GM18951 (cell line): ENCODE results near the gene LRRC59.
"Not testable (repeated sequence)": the region's sequence is repeated elsewhere in the genome, so short reads cannot be mapped to it uniquely, and the experiment has no call there.

Experiments used
- POLR2A ChIP-seq: IDR thresholded peaks from 4 replicates; pipeline ENCODE4 v1.6.1; 2011; ENCODE audit warnings: mild to moderate bottlenecking; ENCODE audit not compliant: insufficient read length, insufficient read depth; ENCODE audit errors: extremely low read depth
- in situ Hi-C: fragments of 300-500 bp; cut with MboI; formaldehyde crosslinking; loops from one replicate; pipeline ENCODE4 v1.12.0; 2022; ENCODE audit warnings: low sequenced_read_pairs, mixed read lengths, inconsistent platforms; ENCODE audit not compliant: unreplicated experiment

Gene LRRC59

GRCh38 chr17:50414808-50415207, 17.5 kb upstream of the LRRC59 start:
- in situ Hi-C loops, result no loop called here
- no peak for TF ChIP-seq POLR2A

DNA sequence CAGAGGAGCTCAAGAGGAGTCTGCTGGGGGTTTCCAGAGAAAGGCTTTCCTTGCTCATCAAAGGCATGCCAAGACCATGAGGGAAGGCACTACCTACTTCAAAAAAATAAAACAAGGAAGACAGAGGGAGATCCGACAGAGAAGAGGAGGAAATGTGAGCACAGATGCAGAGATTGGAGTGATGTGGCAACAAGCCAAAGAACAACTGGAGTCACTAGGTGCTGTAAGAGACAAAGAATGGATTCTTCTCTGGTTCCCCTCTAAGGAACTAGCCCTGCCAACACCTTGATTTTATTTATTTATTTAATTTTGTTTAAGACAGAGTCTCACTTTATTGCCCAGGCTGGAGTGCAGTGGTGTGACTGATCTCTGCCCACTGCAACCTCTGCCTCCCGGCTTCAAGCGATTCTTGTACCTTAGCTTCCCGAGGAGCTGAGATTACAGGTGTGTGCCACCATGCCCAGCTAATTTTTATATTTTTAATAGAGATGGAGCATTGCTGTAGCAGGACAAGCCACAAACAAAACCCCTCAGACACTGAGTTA, 14.9 kb upstream of the LRRC59 start:
- no peak for TF ChIP-seq POLR2A
- in situ Hi-C loops, result no loop called here

DNA sequence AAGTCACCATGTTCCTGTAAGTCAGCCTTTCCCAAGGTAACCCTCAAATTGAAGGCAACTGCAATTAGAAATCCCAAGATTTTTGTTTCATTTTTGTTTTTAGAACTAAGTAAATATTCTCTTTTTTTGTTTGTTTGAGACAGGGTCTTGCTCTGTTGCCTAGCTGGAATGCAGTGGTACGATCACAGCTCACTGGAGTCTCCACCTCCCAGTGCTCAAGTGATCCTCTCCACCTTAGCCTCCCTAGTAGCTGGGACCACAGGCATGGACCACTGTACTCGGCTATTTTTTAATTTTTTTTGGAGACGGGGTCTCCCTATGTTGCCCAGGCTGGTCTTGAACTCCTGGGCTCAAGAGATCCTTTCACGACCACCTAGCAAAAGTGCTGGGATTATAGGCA, 10.6 kb upstream of the LRRC59 start:
- in situ Hi-C loops, result no loop called here
- no peak for TF ChIP-seq POLR2A

GRCh38 chr17:50406578-50406977, 9.3 kb upstream of the LRRC59 start:
- in situ Hi-C loops, result no loop called here
- no peak for TF ChIP-seq POLR2A

DNA sequence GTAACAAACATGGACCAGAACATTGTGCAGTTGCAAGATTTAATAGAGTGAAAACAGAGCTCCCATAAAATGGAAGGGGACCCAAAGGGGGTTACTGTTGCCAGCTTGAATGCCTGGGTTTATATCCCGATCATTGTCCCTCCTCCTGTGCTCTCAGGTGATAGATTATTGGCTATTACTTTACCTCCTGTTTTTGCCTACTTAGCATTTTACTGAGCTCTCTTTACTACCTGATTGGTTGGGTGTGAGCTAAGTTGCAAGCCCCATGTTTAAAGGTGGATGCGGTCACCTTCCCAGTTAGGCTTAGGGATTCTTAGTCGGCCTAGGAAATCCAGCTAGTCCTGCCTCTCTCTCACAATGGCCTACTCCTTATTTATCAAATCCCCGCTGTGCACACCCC, 8.0 kb upstream of the LRRC59 start:
- in situ Hi-C loops, result not testable (repeated sequence)

GRCh38 chr17:50399591-50399990, 2.3 kb upstream of the LRRC59 start:
- in situ Hi-C loops, result not testable (repeated sequence)

DNA sequence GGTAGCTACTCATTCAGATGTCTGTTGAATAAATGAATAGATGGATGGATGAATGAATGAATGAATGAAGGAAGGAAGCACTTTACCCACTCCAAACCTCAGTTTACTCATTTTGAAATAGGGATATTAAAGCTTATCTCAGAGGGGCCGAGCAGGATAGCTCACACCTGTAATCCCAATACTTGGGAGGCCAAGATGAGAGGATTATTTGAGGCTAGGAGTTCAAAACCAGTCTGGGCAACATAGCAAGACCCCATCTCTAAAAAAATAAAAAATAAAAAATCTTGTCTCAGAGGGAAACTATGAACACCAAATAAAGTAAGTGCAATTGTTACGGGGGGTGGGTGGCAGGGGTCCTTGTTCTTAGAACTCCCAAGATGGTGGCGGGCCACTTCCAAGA, 1.3 kb upstream of the LRRC59 start:
- in situ Hi-C loops, result not testable (repeated sequence)

DNA sequence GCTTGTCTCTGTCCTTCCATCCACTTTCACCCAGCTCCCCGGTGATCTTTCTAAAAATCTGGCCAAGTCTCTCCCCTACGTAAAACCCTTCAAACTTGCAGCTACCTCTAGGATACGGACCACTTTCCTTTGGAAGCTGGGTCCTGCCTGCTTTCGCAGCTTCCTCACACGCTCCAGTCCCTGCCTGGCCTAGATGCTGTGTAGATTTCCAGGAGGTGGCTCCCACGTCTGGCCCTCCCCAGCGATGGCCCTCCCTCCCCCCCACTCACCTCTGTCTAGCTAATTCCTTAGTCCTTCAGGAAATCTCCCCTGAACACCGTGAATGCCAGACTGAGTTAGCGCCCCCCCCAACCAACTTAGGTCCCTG, 579 bp upstream of the LRRC59 start:
- TF ChIP-seq POLR2A, result no peak
- in situ Hi-C loops, result no loop called here

GRCh38 chr17:50396261-50397110, 837 bp downstream of the LRRC59 start:
- no peak for TF ChIP-seq POLR2A
- in situ Hi-C loops, result no loop called here

GRCh38 chr17:50394711-50395110, 2.6 kb downstream of the LRRC59 start:
- TF ChIP-seq POLR2A, result no peak
- in situ Hi-C loops, result no loop called here

DNA sequence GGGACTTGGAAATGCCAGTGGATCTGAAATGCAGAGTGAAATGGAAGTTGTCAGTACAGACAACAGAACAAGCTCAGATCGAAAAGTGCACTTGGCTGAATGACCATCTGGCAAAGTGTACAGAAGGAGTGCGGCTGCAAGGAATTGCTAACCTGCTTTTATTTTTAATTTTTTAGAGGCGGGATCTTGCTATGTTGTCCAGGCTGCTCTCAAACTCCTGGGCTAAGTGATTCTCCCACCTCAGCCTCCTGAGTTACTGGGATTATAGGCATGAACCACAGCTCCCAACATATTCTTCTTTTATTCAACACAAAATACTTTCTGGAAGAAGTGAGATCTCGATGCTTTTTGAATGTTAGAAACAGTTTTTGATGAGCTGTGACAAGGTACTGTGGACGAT, 3.6 kb downstream of the LRRC59 start:
- TF ChIP-seq POLR2A, result no peak
- in situ Hi-C loops, result no loop called here

GRCh38 chr17:50392621-50393020, 4.7 kb downstream of the LRRC59 start:
- in situ Hi-C loops, result no loop called here
- no peak for TF ChIP-seq POLR2A

GRCh38 chr17:50389534-50389933, 7.8 kb downstream of the LRRC59 start:
- in situ Hi-C loops, result no loop called here
- no peak for TF ChIP-seq POLR2A

GRCh38 chr17:50388728-50389127, 8.6 kb downstream of the LRRC59 start:
- TF ChIP-seq POLR2A, result no peak
- in situ Hi-C loops, result no loop called here

DNA sequence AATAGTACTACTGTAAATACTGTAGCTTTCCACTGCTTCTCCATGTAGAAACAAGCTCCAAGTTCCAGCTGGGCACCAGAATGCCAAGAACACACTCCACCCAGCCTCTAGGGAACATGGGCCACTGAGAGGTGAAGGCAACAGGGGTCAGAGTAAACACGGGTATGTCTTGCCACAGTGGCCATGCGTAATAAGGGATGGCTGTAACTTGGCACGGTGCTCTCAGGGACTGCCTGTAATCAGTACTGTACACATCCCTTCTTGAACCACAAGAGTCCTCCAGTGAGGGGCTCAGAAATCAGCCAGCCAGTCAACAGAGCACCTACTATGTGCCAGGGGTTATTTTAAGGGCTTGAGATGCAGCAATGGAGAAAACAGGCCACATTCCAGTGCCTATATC, 10.8 kb downstream of the LRRC59 start:
- TF ChIP-seq POLR2A, result no peak
- in situ Hi-C loops, result no loop called here
